ENCODE data around the gene SLC39A11.

GRCh38 chr17:72826602-72827001, 265.9 kb downstream of the SLC39A11 start:
- TF ChIP-seq CTCF (IDR thresholded peaks at IDR 0.05): peak; percentile 25; the same call in 1 of the 2 replicates
- TF ChIP-seq TAF1 (IDR thresholded peaks at IDR 0.05; ENCODE audit: borderline replicate concordance, low read depth, low read length): no peak
- TF ChIP-seq YY1 (IDR thresholded peaks at IDR 0.05; ENCODE audit: low read depth): no peak
- TF ChIP-seq RFX5 (IDR thresholded peaks at IDR 0.05; ENCODE audit: low read length): no peak
